Caco-2 (cell line): ENCODE data around the gene IL22RA1. TPM values are rescaled to one million over a fixed set of nuclear protein-coding genes. Genes with fewer than 3 reads are reported as not detected.

Source experiments
- BruUV-seq: library from RNA; stranded (reverse); fragments of 400-500 nt; replicated peaks from 2 replicates; lab custom pipeline; 2021; lab: Mats Ljungman, UMichigan
- CTCF ChIA-PET: fragments of 300-600 bp; sonication (Branson Sonifier 250); formaldehyde crosslinking; loops from one replicate; lab custom pipeline; 2022; ENCODE audit warnings: antibody characterized with exemption; lab: Charles Lee
- POLR2A ChIA-PET: fragments of 300-600 bp; sonication (Branson Sonifier 250); formaldehyde crosslinking; loops from one replicate; lab custom pipeline; 2022; ENCODE audit warnings: antibody characterized with exemption; lab: Charles Lee
- DNase-seq, 2 experiments: peaks; one replicate each; pipeline versions ENCODE4 v3.0.0 to v3.0.0-alpha.2; 2020 to 2022
- H3K27me3 ChIP-seq: replicated peaks from 2 replicates; pipeline ENCODE4 v1.6.0; 2011; ENCODE audit warnings: low read length; ENCODE audit not compliant: control insufficient read depth, insufficient read depth
- H3K36me3 ChIP-seq: 2 replicates; pipeline ENCODE4 v1.5.1; 2011; ENCODE audit warnings: low read length; ENCODE audit not compliant: control insufficient read depth, insufficient read depth
- H3K4me1 ChIP-seq: fragments of 250-450 bp; sonication (Bioruptor Pico); 2 replicates; pipeline ENCODE4 v1.5.1; 2020; ENCODE audit warnings: mild to moderate bottlenecking
- H3K4me3 ChIP-seq: 2 replicates; pipeline ENCODE4 v1.5.1; 2011; ENCODE audit warnings: low read depth, mild to moderate bottlenecking, control low read depth, low read length
- H3K9me3 ChIP-seq: fragments of 250-450 bp; sonication (Bioruptor Pico); 2 replicates; pipeline ENCODE4 v1.5.1; 2020; ENCODE audit warnings: mild to moderate bottlenecking, moderate library complexity
- H3K27ac Mint-ChIP-seq: one replicate; pipeline ENCODE4 v1.8.0; 2022; ENCODE audit warnings: mixed read lengths; ENCODE audit not compliant: unreplicated experiment
- H3K27me3 Mint-ChIP-seq: one replicate; pipeline ENCODE4 v1.8.0; 2022; ENCODE audit warnings: mixed read lengths; ENCODE audit not compliant: insufficient read depth, unreplicated experiment
- H3K36me3 Mint-ChIP-seq: one replicate; pipeline ENCODE4 v1.8.0; 2022; ENCODE audit warnings: mild to moderate bottlenecking, mixed read lengths; ENCODE audit not compliant: insufficient read depth, unreplicated experiment
- H3K4me1 Mint-ChIP-seq: one replicate; pipeline ENCODE4 v1.8.0; 2022; ENCODE audit warnings: low read depth, mixed read lengths; ENCODE audit not compliant: unreplicated experiment
- H3K4me3 Mint-ChIP-seq: one replicate; pipeline ENCODE4 v1.8.0; 2022; ENCODE audit warnings: mild to moderate bottlenecking, moderate library complexity, mixed read lengths; ENCODE audit not compliant: unreplicated experiment
- H3K9me3 Mint-ChIP-seq: one replicate; pipeline ENCODE4 v1.8.0; 2022; ENCODE audit warnings: mixed read lengths; ENCODE audit not compliant: unreplicated experiment
- intact Hi-C: fragments of 100-400 bp; cut with micrococcal nuclease; formaldehyde crosslinking; loops from one replicate; pipeline ENCODE4 v1.10.0; 2022; ENCODE audit not compliant: unreplicated experiment
- total RNA-seq: library from RNA; stranded (reverse); gene quantifications from 2 replicates; pipeline ENCODE4 v1.2.3, GENCODE V29; 2022
- TF ChIP-seq, protein P1 (sequence below), 2 experiments: fragments of 200-600 bp in 1 of 2; IDR thresholded peaks; 1 replicate in 1 of 2; 2 replicates in 1 of 2; pipeline versions ENCODE4 v1.5.1 to v1.8.0; 2011 to 2022; ENCODE audit warnings: antibody characterized with exemption in 1 of 2, control low read depth in 1 of 2, inconsistent platforms in 1 of 2, low read depth in 1 of 2, low read length in 1 of 2, mild to moderate bottlenecking in 1 of 2, moderate library complexity in 1 of 2; ENCODE audit not compliant: insufficient read depth in 1 of 2, severe bottlenecking in 1 of 2, unreplicated experiment in 1 of 2

Gene IL22RA1
- total RNA-seq, 1 experiment from 2014 or later, result 2.5 TPM

DNA sequence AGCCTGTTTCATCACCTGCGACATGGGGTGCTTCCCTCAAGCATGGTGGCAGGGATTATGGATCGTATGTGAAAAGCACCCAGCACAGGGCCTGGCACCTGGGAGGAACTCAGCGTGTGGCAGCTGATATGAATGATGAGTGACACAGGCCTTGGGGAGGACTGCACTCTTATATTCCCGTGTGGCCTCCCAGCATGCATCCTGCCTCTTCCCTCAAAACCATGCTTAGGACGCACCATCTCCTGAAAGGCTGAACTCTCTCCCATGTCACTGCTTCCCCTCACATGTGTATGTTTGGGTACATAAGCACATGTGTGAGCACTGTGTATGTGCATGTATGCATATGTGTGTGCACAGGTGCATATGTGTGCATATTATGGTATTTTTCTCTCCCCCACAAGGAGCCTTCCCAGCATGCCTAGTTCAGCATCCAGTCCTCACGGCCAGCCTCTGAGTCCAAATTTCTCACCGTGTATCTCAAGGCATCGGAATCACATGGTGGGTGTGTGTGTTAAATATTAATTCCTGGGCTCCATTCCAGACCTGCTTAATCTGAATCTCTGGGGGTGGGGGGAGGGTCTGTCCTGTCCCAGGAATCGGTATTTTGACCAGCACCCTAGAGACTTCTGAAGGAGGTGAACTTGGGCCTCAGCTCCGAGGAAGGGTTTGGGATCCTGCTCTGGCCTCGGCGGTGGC, 43.8 kb downstream of the IL22RA1 start:
- TF ChIP-seq, protein P1, sequence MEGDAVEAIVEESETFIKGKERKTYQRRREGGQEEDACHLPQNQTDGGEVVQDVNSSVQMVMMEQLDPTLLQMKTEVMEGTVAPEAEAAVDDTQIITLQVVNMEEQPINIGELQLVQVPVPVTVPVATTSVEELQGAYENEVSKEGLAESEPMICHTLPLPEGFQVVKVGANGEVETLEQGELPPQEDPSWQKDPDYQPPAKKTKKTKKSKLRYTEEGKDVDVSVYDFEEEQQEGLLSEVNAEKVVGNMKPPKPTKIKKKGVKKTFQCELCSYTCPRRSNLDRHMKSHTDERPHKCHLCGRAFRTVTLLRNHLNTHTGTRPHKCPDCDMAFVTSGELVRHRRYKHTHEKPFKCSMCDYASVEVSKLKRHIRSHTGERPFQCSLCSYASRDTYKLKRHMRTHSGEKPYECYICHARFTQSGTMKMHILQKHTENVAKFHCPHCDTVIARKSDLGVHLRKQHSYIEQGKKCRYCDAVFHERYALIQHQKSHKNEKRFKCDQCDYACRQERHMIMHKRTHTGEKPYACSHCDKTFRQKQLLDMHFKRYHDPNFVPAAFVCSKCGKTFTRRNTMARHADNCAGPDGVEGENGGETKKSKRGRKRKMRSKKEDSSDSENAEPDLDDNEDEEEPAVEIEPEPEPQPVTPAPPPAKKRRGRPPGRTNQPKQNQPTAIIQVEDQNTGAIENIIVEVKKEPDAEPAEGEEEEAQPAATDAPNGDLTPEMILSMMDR (IDR thresholded peaks at IDR 0.05; ENCODE audit: insufficient read depth in 1 of 2, low read depth in 1 of 2, low read length in 1 of 2, severe bottlenecking in 1 of 2, unreplicated experiment in 1 of 2), result no peak
- Histone ChIP-seq H3K36me3 (no peaks in the 10 kb centered on the region), H3K4me3 (no peak overlapping the region), H3K4me1 (0 out of 2 replicates have a peak, but pooled peaks cover 5% of the 10 kb centered on the region), H3K27me3 (no peaks in the 10 kb centered on the region), H3K9me3 (no peaks in the 10 kb centered on the region)
- BruUV-seq, result no TSS peak
- Mint-ChIP-seq H3K4me3 (no peak overlapping the region), H3K4me1 (peaks cover 7% of the 10 kb centered on the region), H3K36me3 (no peaks in the 10 kb centered on the region), H3K27ac (no peak overlapping the region), H3K27me3 (no peaks in the 10 kb centered on the region), H3K9me3 (no peaks in the 10 kb centered on the region)
- DNase-seq, result no peak
- ChIA-PET POLR2A (no interaction called here), CTCF (no interaction called here)
- intact Hi-C loops, result no loop called here

GRCh38 chr1:24098102-24098501, 44.8 kb downstream of the IL22RA1 start:
- Histone ChIP-seq H3K4me3 (no peak overlapping the region), H3K27me3 (no peaks in the 10 kb centered on the region), H3K4me1 (0 out of 2 replicates have a peak, but pooled peaks cover 2% of the 10 kb centered on the region), H3K36me3 (no peaks in the 10 kb centered on the region), H3K9me3 (no peaks in the 10 kb centered on the region)
- ChIA-PET POLR2A (no interaction called here), CTCF (no interaction called here)
- no peak overlapping the region for H3K27ac Mint-ChIP-seq
- intact Hi-C loops, result no loop called here
- no peak for DNase-seq
- H3K36me3 Mint-ChIP-seq, result no peaks in the 10 kb centered on the region
- H3K9me3 Mint-ChIP-seq, result no peaks in the 10 kb centered on the region
- TF ChIP-seq, protein P1 (IDR thresholded peaks at IDR 0.05; ENCODE audit: insufficient read depth in 1 of 2, low read depth in 1 of 2, low read length in 1 of 2, severe bottlenecking in 1 of 2, unreplicated experiment in 1 of 2), result no peak
- H3K4me1 Mint-ChIP-seq, result no peaks in the 10 kb centered on the region
- no TSS peak for BruUV-seq
- H3K4me3 Mint-ChIP-seq, result no peak overlapping the region
- no peaks in the 10 kb centered on the region for H3K27me3 Mint-ChIP-seq

GRCh38 chr1:24097663-24098062, 45.3 kb downstream of the IL22RA1 start:
- no peaks in the 10 kb centered on the region for H3K9me3 ChIP-seq
- ChIA-PET POLR2A (no interaction called here), CTCF (no interaction called here)
- no peaks in the 10 kb centered on the region for H3K27me3 ChIP-seq
- no peaks in the 10 kb centered on the region for H3K9me3 Mint-ChIP-seq
- H3K27me3 Mint-ChIP-seq, result no peaks in the 10 kb centered on the region
- no peak overlapping the region for H3K4me3 Mint-ChIP-seq
- TF ChIP-seq, protein P1 (IDR thresholded peaks at IDR 0.05; ENCODE audit: insufficient read depth in 1 of 2, low read depth in 1 of 2, low read length in 1 of 2, severe bottlenecking in 1 of 2, unreplicated experiment in 1 of 2), result no peak
- no peak overlapping the region for H3K27ac Mint-ChIP-seq
- no peaks in the 10 kb centered on the region for H3K36me3 Mint-ChIP-seq
- H3K36me3 ChIP-seq, result no peaks in the 10 kb centered on the region
- no TSS peak for BruUV-seq
- intact Hi-C loops, result no loop called here
- DNase-seq, result no peak
- no peak overlapping the region for H3K4me3 ChIP-seq
- H3K4me1 Mint-ChIP-seq, result no peaks in the 10 kb centered on the region
- H3K4me1 ChIP-seq, result no peaks in the 10 kb centered on the region
